ENCODE results near the gene RCAN1.

Gene RCAN1

DNA sequence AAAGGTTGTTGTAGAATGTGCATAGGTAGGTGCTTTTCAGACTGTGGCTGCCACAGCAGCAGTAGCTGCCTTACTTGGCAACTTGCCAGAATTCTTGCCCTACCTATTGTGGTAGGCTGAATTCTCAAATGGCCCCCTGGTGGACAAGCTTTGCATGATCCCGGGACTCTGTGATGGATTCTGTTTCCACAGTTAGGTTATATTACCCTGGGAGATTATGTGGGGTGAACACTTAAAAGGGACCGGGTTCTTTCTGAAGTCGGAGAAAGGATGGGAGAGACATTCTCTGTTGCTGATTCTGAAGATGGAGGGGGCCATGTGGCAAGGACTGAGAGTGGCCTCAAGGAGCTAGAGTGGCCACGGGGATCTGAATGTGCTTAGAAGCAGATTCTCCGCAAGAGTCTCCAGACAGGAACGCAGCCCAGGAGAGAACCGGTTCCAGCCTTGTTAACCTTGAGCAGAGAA, 70.8 kb downstream of the RCAN1 start:
- DNase-seq (ENCODE audit: low read depth, low spot score), result peak; percentile 12

DNA sequence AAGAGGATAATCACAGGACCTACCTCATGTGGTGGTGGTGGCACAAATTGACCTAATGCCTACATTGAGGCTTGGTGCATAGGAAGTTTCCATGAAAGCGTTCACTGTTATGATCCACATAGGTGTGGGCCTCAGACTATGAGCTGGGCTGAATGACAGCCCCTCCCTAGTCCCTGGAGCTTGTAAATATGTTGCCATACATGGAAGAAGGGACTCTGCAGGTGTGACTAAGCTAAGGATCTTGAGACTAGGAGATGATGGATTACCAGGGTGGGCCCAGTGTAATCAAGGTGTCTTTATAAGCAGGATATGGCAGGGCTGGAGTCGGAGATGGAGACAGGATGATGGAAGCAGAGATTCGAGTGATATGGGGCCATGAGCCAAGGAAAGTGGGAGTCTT, 71.9 kb downstream of the RCAN1 start:
- DNase-seq (ENCODE audit: low read depth, low spot score), result no peak

DNA sequence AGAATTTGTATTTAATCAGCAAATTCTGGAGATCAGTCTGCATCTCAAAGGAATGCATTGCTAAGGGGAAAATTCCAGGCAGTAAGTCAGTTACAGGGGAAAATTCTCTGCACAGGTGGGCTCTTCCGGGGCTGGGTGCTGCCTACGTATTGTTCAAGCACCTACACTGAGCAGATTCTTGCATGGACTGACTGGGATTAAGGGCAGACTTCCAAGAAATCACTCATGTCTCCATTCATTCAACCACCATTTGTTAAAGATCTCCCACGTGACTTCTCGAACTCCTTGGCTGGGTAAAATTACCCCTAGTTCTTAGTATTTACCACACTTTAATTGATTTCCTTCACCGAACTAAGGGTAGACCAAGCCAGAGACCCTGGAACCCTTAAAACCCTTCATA, 74.7 kb downstream of the RCAN1 start:
- DNase-seq (ENCODE audit: low read depth, low spot score), result no peak

DNA sequence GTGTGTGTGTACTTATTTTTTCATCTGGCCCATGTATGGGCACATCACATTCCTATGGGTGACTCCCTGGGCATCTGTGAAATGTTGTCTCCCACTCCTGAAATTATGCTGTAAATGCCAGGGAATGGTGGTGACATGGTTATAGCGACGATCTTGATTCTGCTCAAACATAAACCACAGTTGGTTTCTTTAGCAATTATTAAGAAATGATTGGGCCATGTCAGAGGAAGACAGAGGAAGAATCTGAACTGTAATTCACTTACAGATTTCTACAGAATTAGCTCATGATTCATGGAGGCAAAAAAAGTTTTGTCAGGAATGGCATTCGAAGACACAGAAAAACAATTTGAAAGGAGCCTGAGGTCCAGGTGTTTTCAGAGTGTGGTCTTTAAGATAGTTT, 77.1 kb downstream of the RCAN1 start:
- no peak for DNase-seq (ENCODE audit: low read depth, low spot score)

DNA sequence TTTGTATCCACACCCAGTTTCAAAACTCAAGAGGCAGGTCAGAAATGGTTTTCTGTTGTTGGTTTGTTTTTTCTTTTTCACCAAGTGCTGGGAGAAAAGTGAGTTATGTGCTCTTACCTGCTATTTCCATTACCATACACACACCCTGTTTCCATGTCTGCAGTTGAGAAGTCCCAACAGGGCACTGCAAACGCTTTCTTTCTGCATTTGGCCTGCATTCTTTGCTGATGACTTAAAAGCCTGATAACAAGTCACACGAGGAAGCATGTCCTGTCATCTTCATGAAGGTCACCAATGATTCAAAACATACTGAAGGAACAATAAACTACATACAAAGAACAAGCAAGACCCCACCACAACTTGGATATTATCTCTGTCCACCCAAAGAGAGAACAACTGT, 78.1 kb downstream of the RCAN1 start:
- no peak for DNase-seq (ENCODE audit: low read depth, low spot score)

DNA sequence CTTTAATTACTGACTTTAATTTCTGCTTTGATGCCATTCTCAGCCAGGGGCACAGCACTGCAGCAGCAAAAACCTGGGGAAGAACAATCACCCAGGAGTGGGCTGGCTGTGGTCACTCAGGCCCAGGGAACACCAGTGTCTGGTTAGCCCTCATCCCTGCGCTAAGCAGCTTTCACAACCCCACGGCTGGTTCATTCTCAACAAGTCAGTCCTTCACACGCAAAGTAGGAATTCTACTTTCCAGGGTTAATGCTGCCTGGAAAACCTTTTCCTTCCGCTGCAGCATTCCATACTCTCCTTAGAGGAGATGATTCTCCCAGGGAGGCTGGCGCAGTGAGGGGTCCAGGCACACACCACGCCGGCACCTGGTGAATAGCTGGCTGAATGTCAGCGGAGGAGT, 78.6 kb downstream of the RCAN1 start:
- no peak for DNase-seq (ENCODE audit: low read depth, low spot score)

DNA sequence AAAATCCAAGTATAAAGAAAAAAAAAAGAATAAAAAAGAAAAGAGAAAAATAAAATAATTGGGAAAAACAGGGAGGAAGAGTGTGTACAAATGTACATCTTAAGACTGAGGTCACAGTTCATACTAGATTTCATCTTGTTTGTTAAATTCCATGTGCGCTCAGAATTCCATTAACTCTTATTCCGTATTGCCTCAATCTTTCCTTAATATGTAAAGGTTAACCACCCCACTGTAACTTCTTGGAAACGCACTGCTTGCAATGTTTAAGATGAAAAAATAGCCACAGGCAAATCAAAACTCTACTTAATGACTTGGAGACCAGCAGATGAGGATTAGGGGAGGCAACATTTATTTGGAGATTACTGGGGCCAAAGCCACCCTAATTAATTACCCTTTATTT, 79.0 kb downstream of the RCAN1 start:
- DNase-seq (ENCODE audit: low read depth, low spot score), result no peak

DNA sequence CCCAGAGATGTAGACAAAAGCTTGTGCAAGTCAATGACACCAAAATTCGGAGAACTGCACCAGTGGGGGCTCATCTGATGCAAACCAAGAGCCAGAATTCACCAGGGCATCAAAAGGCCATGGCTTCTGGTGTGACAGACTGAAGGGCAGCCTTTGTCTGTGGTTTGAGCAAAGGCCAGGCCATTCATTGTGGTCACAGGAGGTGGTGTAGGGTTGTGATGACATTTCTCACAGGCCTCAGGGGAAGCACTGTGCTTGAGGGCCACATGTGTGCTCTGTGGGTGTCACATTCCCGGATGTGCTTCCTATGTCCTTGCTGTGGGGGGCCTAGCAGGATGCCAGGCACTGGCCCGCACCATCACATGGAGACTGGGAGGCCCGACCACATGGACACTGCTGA, 80.4 kb downstream of the RCAN1 start:
- DNase-seq (ENCODE audit: low read depth, low spot score), result no peak

DNA sequence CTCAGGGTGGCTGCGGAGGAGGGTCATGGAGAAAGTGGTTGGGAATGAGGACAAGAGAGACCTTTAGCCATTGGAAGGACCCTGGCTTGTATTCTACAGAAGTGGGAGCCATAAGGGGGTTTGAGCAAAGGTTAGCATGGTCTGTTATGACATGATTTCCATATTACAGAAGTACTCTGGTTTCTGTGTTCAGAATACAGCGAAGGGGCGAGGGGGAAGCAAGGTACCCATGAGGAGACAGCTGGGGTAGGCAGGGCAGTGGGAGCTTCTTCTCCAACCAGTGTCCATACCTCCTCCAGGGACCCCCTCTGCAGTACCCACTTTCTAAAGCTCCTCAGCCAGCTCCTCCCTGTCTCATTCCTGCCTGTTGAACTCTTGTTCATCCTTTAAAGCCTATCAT, 81.0 kb downstream of the RCAN1 start:
- DNase-seq (ENCODE audit: low read depth, low spot score), result no peak

DNA sequence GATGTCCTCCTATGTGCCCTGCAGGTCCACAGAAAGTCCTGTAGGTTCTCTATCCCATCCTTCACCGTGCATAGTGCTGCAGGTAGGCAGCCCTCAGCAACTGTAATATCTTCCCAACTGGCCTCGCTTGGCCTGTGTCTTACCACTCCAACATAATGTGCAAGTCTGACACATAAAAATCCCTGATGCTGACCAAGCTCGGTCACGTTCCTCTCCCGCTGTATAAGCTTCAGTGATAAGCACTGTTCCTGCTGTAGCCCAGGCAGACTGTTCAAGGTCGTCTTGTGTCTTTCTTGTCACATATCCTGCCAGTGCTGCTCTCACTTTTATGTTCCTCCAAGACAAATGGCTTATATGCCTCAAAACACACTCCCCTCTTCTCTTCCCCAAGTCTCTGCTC, 83.5 kb downstream of the RCAN1 start:
- DNase-seq (ENCODE audit: low read depth, low spot score), result no peak

DNA sequence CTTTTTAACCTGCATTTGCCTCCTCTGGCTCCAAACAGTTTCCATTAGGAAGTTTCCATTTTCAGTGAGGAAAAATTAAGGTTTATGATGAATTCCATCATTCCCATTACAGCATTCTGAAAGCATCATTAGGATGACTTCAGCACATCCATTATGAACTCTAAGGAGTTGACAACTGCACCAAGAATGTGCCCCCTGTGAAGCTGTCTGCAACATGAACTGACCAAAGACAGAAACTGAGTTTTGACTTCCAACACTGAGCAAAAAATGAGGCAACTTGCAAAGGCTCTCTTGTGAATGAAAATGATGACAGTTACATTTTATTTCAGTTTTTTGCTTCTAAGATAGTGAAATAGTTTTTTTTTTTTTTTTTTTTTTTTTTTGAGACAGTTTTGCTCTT, 84.7 kb downstream of the RCAN1 start:
- no peak for DNase-seq (ENCODE audit: low read depth, low spot score)

DNA sequence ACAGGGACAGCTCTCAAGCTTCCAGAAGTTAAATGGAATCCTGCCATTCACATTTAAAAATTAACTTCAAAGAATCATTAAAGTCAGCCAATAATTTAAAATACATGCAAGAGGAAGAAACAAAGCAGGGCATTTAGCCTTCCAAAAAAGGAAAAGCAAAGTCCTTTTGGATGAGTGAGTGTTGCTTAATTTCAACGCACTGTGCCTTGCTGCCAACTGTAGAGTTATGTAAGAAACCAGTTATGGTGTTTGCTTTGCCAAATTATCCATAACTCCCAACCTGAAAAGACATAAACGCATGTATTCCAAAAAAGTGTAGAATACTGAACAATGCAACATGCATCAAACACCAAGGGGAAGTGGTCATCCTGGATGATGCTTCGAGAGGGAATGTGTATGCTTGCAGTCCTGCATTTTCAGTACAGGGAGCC, 86.8 kb downstream of the RCAN1 start:
- no peak for DNase-seq (ENCODE audit: low read depth, low spot score)

DNA sequence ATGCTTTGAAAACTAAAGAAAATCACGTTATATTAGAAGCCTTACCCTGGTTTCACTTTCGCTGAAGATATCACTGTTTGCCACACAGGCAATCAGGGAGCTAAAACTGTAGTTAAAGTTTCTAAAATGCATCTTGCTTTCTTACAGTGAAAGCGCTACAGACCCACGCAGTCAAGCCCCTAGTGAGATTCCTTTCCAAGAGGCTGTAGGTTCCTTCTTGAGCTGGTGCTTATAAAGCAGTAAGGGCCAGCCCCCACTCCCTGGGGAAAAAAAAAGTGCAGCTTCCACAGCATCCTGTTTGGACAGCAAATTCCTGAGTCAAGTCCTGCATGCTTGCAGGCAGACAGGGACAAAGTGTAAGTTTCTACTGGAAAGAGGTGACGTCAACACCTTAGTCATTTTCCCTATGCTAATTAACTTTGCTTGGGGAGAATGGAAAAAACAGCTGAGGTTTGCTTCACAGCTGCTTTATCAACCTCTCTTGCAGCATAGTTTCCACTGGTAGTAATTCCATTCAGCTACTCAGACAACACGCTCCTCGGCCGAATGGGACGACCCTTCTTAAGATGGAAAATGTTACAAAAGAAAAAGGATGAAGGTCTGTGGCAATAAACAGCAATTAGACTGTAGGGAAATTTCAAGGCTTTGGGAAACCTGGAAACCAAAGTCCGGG, 88.2 kb downstream of the RCAN1 start:
- DNase-seq (ENCODE audit: low read depth, low spot score), result no peak

DNA sequence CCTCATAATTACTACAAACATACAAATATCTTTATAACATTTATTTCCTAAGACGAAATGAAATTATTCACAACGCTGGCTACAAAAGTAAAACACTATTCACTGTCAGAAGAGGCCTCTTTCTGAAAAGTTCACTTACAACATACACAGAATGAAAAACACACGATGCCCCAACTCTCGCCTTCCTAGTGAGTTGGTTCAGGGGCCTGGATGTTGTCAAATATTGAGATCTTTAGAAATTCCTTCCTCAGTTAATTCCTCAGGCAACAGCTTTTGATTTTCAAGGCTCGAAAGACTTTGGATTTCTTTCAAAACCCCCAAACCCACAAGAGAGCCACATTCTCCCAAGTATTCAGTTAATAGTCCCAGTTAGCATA, 88.7 kb downstream of the RCAN1 start:
- no peak for DNase-seq (ENCODE audit: low read depth, low spot score)

DNA sequence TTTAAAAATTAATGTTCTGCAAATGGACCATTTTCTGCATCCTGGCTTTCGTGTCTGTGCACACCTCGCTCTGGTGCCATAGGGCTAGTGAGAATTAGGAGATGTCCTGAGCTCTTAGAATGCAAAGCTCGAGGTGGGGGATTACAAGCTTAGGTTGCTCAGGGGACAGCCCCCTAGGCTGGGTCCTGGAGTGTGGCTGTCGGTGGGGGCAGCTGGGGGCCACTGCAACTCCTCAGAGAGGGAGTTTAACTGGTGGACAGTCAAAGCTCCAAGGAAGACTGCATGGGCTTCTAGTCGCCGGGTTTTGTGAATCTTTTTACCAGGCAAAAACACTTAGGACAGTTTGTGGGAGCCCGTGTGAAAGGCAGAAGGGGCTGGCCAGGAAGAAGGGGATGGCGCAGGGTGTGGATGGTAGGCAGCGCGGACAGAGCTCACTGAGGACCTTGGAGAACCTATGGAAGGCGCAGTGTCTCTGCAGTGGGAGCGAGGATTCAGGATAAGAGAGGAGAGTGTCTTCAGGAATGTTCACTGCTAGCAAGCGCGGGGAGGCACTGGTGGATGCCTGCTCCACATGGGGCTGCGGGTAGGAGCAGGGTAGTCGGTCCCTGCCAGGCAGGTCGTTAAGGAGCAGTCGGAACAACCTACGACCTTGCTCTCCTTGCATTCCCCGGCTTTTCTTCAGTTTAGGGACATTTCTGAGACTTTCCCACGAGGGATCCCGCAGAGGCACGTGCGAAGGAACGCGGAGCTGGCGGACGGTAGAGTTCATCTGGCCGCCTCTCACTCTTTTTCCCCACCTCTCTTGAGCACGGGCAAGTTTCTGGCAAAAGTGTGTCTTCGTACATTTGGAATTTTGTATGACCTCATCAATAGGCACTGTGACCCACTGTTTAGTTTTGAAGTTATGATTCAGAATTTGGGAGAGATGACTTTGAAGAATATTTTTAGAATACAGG, 90.0 kb downstream of the RCAN1 start:
- DNase-seq (ENCODE audit: low read depth, low spot score), result no peak

DNA sequence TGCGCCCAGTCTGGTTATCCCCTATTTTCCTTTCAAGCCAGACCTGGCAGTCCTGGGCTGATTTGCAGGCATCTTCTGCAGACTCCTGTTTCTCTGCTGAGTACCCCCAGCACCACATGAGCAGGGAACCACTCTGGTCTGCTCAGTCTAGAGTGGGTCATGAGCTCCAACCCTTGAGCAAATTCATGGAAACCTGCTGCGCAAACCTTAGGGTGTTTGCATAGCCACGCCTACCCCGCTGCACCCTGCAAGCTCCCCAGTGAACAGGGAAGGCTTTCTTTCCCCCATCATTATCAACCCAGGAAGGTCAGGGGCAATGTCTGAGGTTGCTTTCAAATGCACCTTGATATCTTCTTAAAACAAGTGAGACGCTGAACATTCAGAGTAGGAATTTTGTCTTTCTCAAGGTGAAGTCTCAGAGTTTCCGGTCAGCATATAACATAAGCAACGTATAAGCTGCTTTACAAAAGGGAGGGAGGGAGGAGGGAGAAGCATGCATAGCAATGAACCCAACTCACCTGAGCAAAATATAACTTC, 91.8 kb downstream of the RCAN1 start:
- no peak for DNase-seq (ENCODE audit: low read depth, low spot score)

DNA sequence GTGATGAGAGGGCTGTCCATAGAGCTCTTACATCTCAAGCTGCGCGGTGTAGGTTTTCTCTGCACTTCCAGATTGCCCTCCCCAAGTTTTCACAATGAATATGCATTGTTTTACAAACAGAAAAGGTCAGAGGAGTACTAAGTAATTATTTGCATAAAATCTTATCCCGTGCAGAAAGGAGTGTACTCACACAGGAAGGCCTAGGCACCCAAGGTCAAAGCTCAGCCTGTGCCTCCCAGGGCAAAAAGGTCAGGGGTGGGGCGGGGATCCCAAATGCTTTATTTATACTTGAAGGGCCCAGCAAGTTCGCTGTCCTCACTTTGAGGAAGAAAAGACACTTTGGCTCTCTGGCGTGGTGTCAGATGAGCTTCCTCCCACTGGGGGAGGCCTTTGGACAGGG, 92.6 kb downstream of the RCAN1 start:
- no peak for DNase-seq (ENCODE audit: low read depth, low spot score)

DNA sequence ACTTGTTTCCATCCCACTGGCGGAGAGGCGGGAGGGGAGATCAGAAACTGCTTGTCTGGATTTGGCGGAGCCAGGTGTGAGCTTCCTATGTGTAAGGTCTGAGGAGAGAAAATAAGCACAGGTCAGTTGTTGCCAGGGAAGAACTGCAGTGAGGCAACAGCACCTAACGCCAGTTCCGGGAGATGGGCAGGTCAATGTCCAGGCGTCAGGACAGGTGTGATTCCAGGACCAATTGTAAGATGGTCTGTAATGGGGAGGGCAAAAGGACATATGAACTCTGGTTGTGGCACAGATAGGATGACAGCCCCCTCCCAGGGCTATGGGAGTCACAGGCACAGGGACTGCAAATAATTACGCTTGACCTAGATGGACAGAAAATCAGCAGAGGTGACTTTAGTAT, 93.4 kb downstream of the RCAN1 start:
- DNase-seq (ENCODE audit: low read depth, low spot score), result no peak

DNA sequence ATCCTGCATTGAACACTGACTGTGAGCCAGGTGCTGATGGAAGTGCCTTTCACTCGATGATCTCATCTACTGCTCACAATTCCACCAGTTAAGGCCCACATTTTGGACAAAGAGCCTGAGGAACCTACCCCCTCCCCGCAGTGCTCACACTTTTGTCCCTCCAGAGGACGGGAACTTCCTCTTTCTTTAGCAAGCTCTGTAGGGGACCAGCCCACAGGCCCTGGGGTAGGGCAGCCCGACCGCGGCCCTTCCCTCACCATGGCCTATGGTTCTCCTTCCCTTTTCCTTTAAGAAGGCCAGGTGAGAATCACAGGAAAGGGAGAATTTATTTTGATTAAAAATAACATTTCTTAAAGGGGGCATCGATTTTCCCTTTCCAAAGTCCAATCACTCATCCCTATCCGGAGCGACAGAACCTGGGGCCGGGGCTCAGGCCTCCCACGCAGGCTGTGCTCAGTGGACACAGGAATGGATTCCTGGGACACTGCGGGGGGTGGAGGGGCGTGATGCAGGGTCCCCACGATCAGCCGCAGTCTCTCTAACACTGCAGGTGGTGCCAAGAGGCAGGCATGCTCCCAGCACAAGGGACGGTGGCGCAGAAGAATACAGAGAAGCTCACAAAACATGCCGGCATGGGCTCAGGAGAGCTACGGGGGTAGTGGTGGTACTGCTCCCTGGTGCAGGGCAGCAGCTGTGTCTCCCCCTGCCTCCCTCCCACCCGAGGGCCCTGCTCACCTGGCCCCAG, 94.0 kb downstream of the RCAN1 start:
- no peak for DNase-seq (ENCODE audit: low read depth, low spot score)

DNA sequence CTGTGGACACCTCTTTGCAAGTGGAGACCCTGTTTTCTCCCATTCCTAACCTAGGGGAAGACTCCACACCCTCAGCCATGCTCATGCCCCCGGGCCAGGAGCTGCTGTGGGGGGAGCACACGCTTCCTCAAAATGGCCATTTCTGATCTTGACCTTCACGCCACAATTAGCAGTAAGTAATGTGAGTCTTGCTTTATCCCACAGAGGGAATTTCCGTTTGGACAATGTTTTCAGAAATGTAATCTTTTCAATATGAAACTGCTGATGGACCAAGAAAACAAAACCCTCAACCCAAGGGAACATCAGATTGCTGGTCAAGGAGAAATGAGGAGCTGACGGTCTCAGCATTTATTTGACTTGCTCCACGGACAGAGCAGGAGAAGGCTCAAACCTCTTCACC, 94.6 kb downstream of the RCAN1 start:
- no peak for DNase-seq (ENCODE audit: low read depth, low spot score)

DNA sequence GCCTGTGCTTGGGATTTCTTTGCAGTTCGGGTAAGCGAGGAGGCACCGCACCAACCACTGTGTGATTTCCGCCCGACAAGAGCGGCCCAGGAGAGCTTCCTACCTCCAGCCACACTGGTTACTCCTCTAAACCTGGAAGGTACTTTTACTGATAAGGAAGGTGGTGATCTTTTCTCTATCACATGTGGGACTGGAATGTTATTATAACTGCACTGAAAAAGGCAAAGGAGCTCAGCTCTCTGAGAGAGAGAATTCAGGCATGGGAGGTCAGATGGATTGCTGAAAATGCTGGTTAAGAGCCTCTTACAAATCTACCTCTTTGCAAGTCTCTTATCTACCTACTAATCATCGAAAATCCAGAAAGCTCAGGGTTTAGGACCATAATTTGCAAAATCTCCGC, 95.2 kb downstream of the RCAN1 start:
- DNase-seq (ENCODE audit: low read depth, low spot score), result no peak

DNA sequence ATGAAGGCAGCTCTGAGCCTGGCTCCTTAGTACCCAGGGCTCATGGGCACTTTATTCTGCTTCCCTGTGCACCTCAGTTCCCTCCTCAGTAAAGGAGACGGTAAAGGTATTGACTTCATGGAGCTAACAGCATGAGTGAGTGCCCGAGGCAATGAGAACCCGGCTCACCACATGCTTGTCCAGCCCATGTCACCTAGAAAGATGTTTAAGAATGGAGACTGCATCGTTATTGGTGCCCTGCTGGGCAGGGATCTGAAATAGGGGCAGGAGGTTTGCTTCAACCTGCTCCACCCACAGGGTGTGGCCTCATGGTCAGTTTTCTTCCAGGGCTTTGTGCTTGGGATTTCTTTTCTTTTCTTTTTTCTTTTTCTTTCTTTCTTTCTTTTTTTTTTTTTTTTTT, 95.9 kb downstream of the RCAN1 start:
- no peak for DNase-seq (ENCODE audit: low read depth, low spot score)
